Measurements from ENCODE around the gene SECTM1. TPM values are rescaled to one million over a fixed set of nuclear protein-coding genes. Genes with fewer than 3 reads are reported as not detected.

SECTM1 gene
- total and polyA plus RNA-seq, 9 of the 15 experiments (the other 6 are each of a cell fraction or from before 2014, with no cell fraction given): 0.11 to 0.46 (median 0.18) TPM; not detected in 6

GRCh38 chr17:82300707-82301270 lies 32.8 kb downstream of the SECTM1 start (continued):
- no peak for TF ChIP-seq HMG20A (CRISPR knock-in tag; conservative IDR thresholded peaks at IDR 0.05)

- no peak for ATAC-seq
- Histone ChIP-seq H3K9ac (ENCODE audit: insufficient read depth in 1 of 2, low read depth in 2 of 2, low read length in 2 of 2) (no peak overlapping the region), H3K4me2 (ENCODE audit: insufficient read depth, low read length) (no peak overlapping the region), H2AFZ (ENCODE audit: low read depth, low read length) (no peak overlapping the region), H3K36me3 (ENCODE audit: control insufficient read depth, insufficient read depth, low read length) (no peaks in the 10 kb centered on the region), H3K27me3 (ENCODE audit: control insufficient read depth in 2 of 2, insufficient read depth in 2 of 2, low read length in 2 of 2) (no peaks in the 10 kb centered on the region), H3K79me2 (ENCODE audit: control insufficient read depth, insufficient read depth, low read length) (no peaks in the 10 kb centered on the region), H3K9me3 (replicated peaks; ENCODE audit: control insufficient read depth, insufficient read depth, low read depth, low read length) (no peaks in the 10 kb centered on the region), H4K20me1 (replicated peaks; ENCODE audit: control insufficient read depth, insufficient read depth, low read length) (no peaks in the 10 kb centered on the region), H3K9me1 (ENCODE audit: control insufficient read depth, insufficient read depth, low read length) (no peaks in the 10 kb centered on the region), H3K4me1 (replicated peaks in 1 of 2; ENCODE audit: control insufficient read depth in 2 of 2, insufficient read depth in 2 of 2, low read length in 2 of 2) (peaks cover 67 to 90% of the 10 kb centered on the region in 2 experiments), H3K27ac (ENCODE audit: extremely low read depth, low read depth, low read length) (no peak overlapping the region), H3K4me3 (no peak overlapping the region)
- no peak for FAIRE-seq
- ChIA-PET POLR2A (interaction anchor here (0.7 to 1.8 kb wide), 3 partner anchors 9 to 45 kb away, joined by 3 to 4 read pairs (median 3); no protein-coding TSS in a partner anchor), CTCF (ENCODE audit: low intra/inter-chr PET ratio) (no interaction called here)
- in situ Hi-C loops (cut with MboI) (no loop called here), intact Hi-C loops (cut with micrococcal nuclease) (no loop called here)
- no TSS peak for BruUV-seq (replicated peaks)
- no peak for TF ChIP-seq POLR3G (IDR thresholded peaks at IDR 0.05; ENCODE audit: extremely low read depth, insufficient read length, insufficient replicate concordance)
- no peak for TF ChIP-seq RAD21 (CRISPR knock-in tag; conservative IDR thresholded peaks at IDR 0.05 in 1 of 2, IDR thresholded peaks at IDR 0.05 in 1 of 2)
- no peak for TF ChIP-seq ZFP91 (CRISPR knock-in tag; IDR thresholded peaks at IDR 0.05)
- TF ChIP-seq SP2 (IDR thresholded peaks at IDR 0.05; ENCODE audit: extremely low read depth, low read depth, low read length, poor library complexity, severe bottlenecking): no peak
- no peak for TF ChIP-seq STAT5B (CRISPR knock-in tag; IDR thresholded peaks at IDR 0.05)
- no peak for TF ChIP-seq MAZ (CRISPR knock-in tag; conservative IDR thresholded peaks at IDR 0.05 in 1 of 2, IDR thresholded peaks at IDR 0.05 in 1 of 2)
- TF ChIP-seq YY1 (IDR thresholded peaks at IDR 0.05; ENCODE audit: borderline replicate concordance in 1 of 3, control insufficient read depth in 1 of 3, extremely low read depth in 1 of 3, insufficient read depth in 3 of 3, insufficient read length in 1 of 3, insufficient replicate concordance in 2 of 3, low read depth in 1 of 3, low read length in 2 of 3): no peak
- TF ChIP-seq ZNF12 (CRISPR knock-in tag; IDR thresholded peaks at IDR 0.05): no peak
- 89% methylated on average over 13 of the region's 13 CpGs for WGBS (ENCODE audit: insufficient coverage, low coverage, missing lambda C conversion rate)
- DNase-seq (ENCODE audit: extremely low read depth in 1 of 4, low spot score in 3 of 4): no peak
Measured at GRCh38 chr17:82300228-82300627, 33.3 kb downstream of the SECTM1 start.
